ENCODE measurements around the gene RRM1. TPM values are rescaled to one million over a fixed set of nuclear protein-coding genes. Genes with fewer than 3 reads are reported as not detected.

Gene RRM1
- 73.9 and 79.2 TPM in 2 replicates for total RNA-seq (2013; cell fraction: nucleolus; rRNA removed)
- 119 and 133 TPM in 2 replicates for total RNA-seq (2014; rRNA removed)
- 147 and 154 TPM in 2 replicates for total RNA-seq (2014; rRNA removed; fragmentation: Illumina TruSeq; extraction: Trizol)
- 140 and 141 TPM in 2 replicates for total RNA-seq (2021)
- 82.7 TPM for polyA plus RNA-seq (2011; ENCODE audit: low read depth)
- 120 and 130 TPM in 2 replicates for polyA plus RNA-seq (2011; rRNA removed)
- 106 and 112 TPM in 2 replicates for polyA plus RNA-seq (2011; cell fraction: cytosol; rRNA removed)
- 73.0 and 95.3 TPM in 2 replicates for polyA plus RNA-seq (2011; cell fraction: nucleus; rRNA removed)
- polyA plus RNA-seq (2012), result 78.7 and 85.6 TPM in 2 replicates
- polyA plus RNA-seq (2014; fragmentation: Illumina TruSeq; extraction: Trizol), result 156 and 181 TPM in 2 replicates
- polyA plus RNA-seq (2014; fragmentation: Nextera tagmentation; extraction: Ambion mirVana), result 100 to 1,000 TPM; 121 to 177 TPM
- 76.0 and 94.0 TPM in 2 replicates for polyA plus RNA-seq (2014; rRNA removed)
- 100 to 1,000 TPM; 238 to 255 TPM for polyA plus RNA-seq (2016; fragmentation: Nextera tagmentation; extraction: Ambion mirVana)
- 200 and 298 TPM in 2 replicates for polyA minus RNA-seq (2011; rRNA and poly(A)+ RNA removed)
- 64.8 and 71.4 TPM in 2 replicates for polyA minus RNA-seq (2011; cell fraction: cytosol; rRNA and poly(A)+ RNA removed)
- polyA minus RNA-seq (2011; cell fraction: nucleus; rRNA and poly(A)+ RNA removed), result 31.4 and 47.4 TPM in 2 replicates
- percentile 73 among the genes with signal in this experiment for Bru-seq, nascent RNA
- percentile 78 among the genes with signal in this experiment for BruChase-seq, experiment 1, labeled RNA remaining after a 6-hour chase
- percentile 71 among the genes with signal in this experiment for BruChase-seq, experiment 2, labeled RNA remaining after a 2-hour chase
- long read RNA-seq, experiment 1, transcript RRM1-201 (19 exons, 3,076 nt), result major isoform, 136 of 163 reads
- long read RNA-seq, experiment 1, partial matches to known transcripts, result 10 of 163 reads
- long read RNA-seq, experiment 1, other reads (novel, unspliced or antisense), result 17 of 163 reads
- long read RNA-seq, experiment 2, transcript RRM1-203 (4 exons, 583 nt), result minor isoform, 6 of 1,352 reads
- long read RNA-seq, experiment 2, transcript RRM1-201 (19 exons, 3,076 nt), result major isoform, 1,140 of 1,352 reads
- long read RNA-seq, experiment 2, partial matches to known transcripts, result 175 of 1,352 reads
- long read RNA-seq, experiment 2, other reads (novel, unspliced or antisense), result 28 of 1,352 reads

DNA sequence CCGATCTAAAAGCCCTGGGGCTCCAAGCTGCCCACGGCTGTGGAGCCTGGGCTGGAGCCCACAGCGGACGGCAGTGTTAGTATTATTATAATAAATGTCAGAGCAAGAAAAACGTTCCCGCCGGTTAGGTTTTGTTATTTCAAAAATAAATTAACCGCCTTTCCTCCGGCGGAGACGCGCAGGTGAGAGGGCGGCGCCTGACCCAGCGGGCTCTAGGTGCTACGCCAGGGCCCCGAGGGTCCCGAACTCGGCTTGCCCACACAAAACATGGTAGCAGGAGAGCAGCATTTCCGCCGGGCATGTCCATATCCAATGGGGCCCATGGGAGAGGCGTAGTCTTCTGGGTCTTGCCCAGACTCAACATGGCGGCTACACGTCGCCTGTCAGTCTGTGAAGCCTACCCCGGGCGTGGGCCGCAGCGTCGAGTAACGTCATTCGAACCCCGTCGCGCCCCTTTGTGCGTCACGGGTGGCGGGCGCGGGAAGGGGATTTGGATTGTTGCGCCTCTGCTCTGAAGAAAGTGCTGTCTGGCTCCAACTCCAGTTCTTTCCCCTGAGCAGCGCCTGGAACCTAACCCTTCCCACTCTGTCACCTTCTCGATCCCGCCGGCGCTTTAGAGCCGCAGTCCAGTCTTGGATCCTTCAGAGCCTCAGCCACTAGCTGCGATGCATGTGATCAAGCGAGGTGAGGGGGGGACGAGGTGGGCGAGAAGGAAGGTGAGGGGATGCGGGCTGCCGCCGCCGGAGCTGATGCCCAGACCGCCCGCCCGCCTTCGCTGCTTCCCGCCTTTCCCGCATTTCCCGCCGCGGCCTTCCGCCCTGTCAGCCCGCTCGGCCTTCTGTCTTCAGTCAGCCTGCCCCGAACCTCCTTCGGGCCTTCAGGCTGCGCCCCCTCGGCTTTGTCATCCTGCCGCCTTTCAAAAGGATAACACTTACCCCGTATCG lies at the start of gene RRM1:
TSS of gene RRM1 (plus strand) at position 452 of the 944 bp plus-strand sequence. CDS start at position 666, 214 bp downstream.
- peak; percentile 97 for ATAC-seq
- ChIA-PET POLR2A (no interaction called here), SMC1A (ENCODE audit: uncharacterized antibody, unreplicated experiment) (interaction anchor here (0.8 to 2.5 kb wide), 4 partner anchors 11 to 245 kb away, joined by 3 to 11 read pairs (median 3); no protein-coding TSS in a partner anchor), RAD21 (ENCODE audit: unreplicated experiment) (interaction anchor here (0.9 to 1.0 kb wide), 3 partner anchors 21 to 240 kb away, joined by 3 to 4 read pairs (median 3); partner anchors contain the start of gene STIM1), CTCF (interaction anchor here (0.7 to 2.8 kb wide), 3 partner anchors 22 to 549 kb away, joined by 3 to 12 read pairs (median 4); partner anchors contain the start of gene OR51E1)
- peak within 1 kb of the TSS; percentile 95 for H2AFZ ChIP-seq (ENCODE audit: control insufficient read depth, low read depth, low read length)
- H3K9ac ChIP-seq (ENCODE audit: control insufficient read depth, insufficient read depth, low read length), result peak within 1 kb of the TSS; percentile 96
- H3K36me3 ChIP-seq (ENCODE audit: control insufficient read depth in 2 of 2, insufficient read depth in 2 of 2, low read length in 1 of 2), result peaks cover 5 to 7% of the 10 kb centered on the region in 2 experiments; a peak in 2 of 4 replicates
- peak; percentile 82 for DNase-seq (ENCODE audit: low read depth, low spot score)
- in situ Hi-C loops (cut with MboI) (no loop called here), intact Hi-C loops (cut with micrococcal nuclease; ENCODE audit: unreplicated experiment) (loop anchor here (1.0 kb wide), 1 partner anchor 297 kb away; the partner anchor contains the start of gene NUP98)
- TSS peak; percentile 73 for BruUV-seq (replicated peaks)
- no peaks in the 10 kb centered on the region for H4K20me1 ChIP-seq (ENCODE audit: control insufficient read depth, insufficient read depth)
- peaks cover 53% of the 10 kb centered on the region for H3K79me2 ChIP-seq (ENCODE audit: control insufficient read depth, insufficient read depth, low read length)
- H3K27me3 ChIP-seq (replicated peaks in 1 of 2; ENCODE audit: control insufficient read depth in 2 of 2, insufficient read depth in 2 of 2, low read length in 1 of 2), result no peaks in the 10 kb centered on the region
- no peaks in the 10 kb centered on the region for H3K9me3 ChIP-seq (replicated peaks; ENCODE audit: control insufficient read depth, insufficient read depth, low read length)
- H3K4me1 ChIP-seq (ENCODE audit: control insufficient read depth, insufficient read depth, low read length), result peaks cover 8% of the 10 kb centered on the region
- peak within 1 kb of the TSS; percentile 90 for H3K4me3 ChIP-seq
- under 1% methylated on average over 55 of the region's 74 CpGs for WGBS (ENCODE audit: insufficient coverage, insufficient replicate concordance, low lambda C conversion rate, missing lambda C conversion rate)
- H3K27ac ChIP-seq (ENCODE audit: control insufficient read depth, insufficient read depth), result peak within 1 kb of the TSS; percentile 95
- FAIRE-seq, result peak; percentile 49
- H3K4me2 ChIP-seq (ENCODE audit: control insufficient read depth, insufficient read depth), result peak within 1 kb of the TSS; percentile 92
- TF ChIP-seq ATF7 (IDR thresholded peaks at IDR 0.05; ENCODE audit: low read depth) (peak; percentile 91), YBX1 (IDR thresholded peaks at IDR 0.05) (no peak), TCF7 (IDR thresholded peaks at IDR 0.05; ENCODE audit: borderline replicate concordance) (no peak), STAT3 (IDR thresholded peaks at IDR 0.05; ENCODE audit: low read depth, low read length) (no peak; the same call in 1 of the 2 replicates)
- TF ChIP-seq, protein P1, sequence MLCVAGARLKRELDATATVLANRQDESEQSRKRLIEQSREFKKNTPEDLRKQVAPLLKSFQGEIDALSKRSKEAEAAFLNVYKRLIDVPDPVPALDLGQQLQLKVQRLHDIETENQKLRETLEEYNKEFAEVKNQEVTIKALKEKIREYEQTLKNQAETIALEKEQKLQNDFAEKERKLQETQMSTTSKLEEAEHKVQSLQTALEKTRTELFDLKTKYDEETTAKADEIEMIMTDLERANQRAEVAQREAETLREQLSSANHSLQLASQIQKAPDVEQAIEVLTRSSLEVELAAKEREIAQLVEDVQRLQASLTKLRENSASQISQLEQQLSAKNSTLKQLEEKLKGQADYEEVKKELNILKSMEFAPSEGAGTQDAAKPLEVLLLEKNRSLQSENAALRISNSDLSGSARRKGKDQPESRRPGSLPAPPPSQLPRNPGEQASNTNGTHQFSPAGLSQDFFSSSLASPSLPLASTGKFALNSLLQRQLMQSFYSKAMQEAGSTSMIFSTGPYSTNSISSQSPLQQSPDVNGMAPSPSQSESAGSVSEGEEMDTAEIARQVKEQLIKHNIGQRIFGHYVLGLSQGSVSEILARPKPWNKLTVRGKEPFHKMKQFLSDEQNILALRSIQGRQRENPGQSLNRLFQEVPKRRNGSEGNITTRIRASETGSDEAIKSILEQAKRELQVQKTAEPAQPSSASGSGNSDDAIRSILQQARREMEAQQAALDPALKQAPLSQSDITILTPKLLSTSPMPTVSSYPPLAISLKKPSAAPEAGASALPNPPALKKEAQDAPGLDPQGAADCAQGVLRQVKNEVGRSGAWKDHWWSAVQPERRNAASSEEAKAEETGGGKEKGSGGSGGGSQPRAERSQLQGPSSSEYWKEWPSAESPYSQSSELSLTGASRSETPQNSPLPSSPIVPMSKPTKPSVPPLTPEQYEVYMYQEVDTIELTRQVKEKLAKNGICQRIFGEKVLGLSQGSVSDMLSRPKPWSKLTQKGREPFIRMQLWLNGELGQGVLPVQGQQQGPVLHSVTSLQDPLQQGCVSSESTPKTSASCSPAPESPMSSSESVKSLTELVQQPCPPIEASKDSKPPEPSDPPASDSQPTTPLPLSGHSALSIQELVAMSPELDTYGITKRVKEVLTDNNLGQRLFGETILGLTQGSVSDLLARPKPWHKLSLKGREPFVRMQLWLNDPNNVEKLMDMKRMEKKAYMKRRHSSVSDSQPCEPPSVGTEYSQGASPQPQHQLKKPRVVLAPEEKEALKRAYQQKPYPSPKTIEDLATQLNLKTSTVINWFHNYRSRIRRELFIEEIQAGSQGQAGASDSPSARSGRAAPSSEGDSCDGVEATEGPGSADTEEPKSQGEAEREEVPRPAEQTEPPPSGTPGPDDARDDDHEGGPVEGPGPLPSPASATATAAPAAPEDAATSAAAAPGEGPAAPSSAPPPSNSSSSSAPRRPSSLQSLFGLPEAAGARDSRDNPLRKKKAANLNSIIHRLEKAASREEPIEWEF (IDR thresholded peaks at IDR 0.05; ENCODE audit: insufficient replicate concordance, low read depth, low read length), result no peak
- TF ChIP-seq, protein P2, sequence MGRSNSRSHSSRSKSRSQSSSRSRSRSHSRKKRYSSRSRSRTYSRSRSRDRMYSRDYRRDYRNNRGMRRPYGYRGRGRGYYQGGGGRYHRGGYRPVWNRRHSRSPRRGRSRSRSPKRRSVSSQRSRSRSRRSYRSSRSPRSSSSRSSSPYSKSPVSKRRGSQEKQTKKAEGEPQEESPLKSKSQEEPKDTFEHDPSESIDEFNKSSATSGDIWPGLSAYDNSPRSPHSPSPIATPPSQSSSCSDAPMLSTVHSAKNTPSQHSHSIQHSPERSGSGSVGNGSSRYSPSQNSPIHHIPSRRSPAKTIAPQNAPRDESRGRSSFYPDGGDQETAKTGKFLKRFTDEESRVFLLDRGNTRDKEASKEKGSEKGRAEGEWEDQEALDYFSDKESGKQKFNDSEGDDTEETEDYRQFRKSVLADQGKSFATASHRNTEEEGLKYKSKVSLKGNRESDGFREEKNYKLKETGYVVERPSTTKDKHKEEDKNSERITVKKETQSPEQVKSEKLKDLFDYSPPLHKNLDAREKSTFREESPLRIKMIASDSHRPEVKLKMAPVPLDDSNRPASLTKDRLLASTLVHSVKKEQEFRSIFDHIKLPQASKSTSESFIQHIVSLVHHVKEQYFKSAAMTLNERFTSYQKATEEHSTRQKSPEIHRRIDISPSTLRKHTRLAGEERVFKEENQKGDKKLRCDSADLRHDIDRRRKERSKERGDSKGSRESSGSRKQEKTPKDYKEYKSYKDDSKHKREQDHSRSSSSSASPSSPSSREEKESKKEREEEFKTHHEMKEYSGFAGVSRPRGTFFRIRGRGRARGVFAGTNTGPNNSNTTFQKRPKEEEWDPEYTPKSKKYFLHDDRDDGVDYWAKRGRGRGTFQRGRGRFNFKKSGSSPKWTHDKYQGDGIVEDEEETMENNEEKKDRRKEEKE (IDR thresholded peaks at IDR 0.05), result no peak
